ENCODE results near the gene LRRK1.

The LRRK1 gene

DNA sequence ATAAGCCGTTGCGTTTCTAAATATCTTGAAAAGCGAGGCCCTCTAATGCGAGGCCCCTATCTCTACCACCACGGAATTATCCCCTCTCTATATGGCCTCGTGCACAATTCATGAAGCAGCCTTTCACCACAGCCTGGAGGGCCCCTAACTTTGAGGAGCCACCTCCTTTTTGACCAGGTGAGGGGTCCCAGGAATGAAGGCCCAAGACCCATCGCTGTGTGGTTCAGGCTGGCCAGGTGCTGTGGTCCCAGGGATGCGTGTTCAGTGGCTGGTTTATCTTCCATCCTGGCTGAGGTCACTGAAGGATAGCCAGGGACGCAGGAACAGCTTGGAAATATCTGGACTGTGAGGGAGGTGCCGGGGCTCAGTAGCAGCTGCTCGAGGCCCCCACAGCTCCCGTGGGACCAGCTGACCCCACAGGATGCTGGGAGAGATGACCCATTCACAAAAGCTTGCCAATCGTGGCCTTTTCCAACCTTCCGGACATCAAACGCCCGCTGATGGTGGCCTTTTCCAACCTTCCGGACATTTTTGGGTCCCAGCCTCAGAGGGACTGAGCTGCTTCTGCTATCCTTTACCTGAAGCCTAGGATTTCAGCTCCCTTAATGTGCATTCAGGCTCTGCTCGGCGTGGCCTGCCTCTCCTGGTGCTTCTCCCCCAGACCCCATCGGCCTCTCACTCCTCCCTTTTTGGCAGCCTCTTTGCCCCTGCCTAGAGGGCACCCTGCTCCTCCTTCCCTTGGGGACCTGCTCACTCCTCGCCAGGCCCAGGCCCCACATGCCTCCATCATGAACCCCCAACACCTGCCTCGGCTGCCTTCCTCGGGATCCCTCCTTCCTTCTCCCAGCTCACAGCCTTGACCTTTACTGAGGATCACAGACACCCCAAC lies 191.8 kb downstream of the LRRK1 start:
- H3K36me3 ChIP-seq = no peaks in the 10 kb centered on the region
- H3K9me3 ChIP-seq (ENCODE audit: severe bottlenecking) = peaks cover 14% of the 10 kb centered on the region
- DNase-seq = no peak
- no peak overlapping the region for H3K4me3 ChIP-seq (ENCODE audit: low read depth, low read length)
- TF ChIP-seq, protein P1, sequence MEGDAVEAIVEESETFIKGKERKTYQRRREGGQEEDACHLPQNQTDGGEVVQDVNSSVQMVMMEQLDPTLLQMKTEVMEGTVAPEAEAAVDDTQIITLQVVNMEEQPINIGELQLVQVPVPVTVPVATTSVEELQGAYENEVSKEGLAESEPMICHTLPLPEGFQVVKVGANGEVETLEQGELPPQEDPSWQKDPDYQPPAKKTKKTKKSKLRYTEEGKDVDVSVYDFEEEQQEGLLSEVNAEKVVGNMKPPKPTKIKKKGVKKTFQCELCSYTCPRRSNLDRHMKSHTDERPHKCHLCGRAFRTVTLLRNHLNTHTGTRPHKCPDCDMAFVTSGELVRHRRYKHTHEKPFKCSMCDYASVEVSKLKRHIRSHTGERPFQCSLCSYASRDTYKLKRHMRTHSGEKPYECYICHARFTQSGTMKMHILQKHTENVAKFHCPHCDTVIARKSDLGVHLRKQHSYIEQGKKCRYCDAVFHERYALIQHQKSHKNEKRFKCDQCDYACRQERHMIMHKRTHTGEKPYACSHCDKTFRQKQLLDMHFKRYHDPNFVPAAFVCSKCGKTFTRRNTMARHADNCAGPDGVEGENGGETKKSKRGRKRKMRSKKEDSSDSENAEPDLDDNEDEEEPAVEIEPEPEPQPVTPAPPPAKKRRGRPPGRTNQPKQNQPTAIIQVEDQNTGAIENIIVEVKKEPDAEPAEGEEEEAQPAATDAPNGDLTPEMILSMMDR (IDR thresholded peaks at IDR 0.05; ENCODE audit: low read depth, low read length) = no peak
- no peak overlapping the region for H3K27ac ChIP-seq
- no peaks in the 10 kb centered on the region for H3K27me3 ChIP-seq (ENCODE audit: insufficient read depth, low read depth, severe bottlenecking)

DNA sequence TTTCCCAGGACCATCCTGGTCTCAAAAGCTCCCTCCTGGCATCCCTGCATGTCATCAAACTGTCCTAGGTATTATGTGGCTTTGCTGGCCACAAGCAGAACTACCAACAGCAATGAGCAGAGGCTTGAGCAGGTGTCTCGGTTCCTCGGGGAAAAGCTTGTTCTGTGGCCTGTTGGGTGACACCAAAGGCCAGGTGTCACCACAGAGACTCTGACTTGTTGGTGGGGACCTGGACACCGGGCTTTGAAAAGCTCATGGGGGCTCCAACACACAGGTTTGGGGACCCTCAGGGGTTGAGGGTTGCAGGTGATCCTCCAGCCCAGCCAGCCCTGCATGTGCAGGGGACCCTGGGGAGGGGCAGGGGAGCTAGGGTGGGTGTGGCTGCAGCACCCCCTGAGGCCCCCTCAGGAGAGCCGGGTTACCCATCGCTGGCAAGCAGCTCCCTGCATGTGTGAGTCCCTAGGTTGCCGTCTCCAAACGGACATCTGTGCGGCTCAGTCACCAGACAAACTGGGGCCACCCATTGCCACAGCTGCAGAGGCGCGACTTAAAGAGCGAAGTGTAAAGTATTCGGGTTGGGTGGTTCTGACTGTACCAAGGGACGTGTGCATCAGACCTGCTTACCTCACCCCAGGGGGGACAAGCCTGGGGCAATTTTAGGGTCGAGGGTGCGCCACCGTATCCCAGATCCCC lies 192.6 kb downstream of the LRRK1 start:
- Histone ChIP-seq H3K36me3 (no peaks in the 10 kb centered on the region), H3K4me3 (ENCODE audit: low read depth, low read length) (no peak overlapping the region), H3K9me3 (ENCODE audit: severe bottlenecking) (peaks cover 14% of the 10 kb centered on the region), H3K27ac (no peak overlapping the region), H3K27me3 (ENCODE audit: insufficient read depth, low read depth, severe bottlenecking) (no peaks in the 10 kb centered on the region)
- TF ChIP-seq, protein P1 (IDR thresholded peaks at IDR 0.05; ENCODE audit: low read depth, low read length) = no peak
- DNase-seq = no peak

DNA sequence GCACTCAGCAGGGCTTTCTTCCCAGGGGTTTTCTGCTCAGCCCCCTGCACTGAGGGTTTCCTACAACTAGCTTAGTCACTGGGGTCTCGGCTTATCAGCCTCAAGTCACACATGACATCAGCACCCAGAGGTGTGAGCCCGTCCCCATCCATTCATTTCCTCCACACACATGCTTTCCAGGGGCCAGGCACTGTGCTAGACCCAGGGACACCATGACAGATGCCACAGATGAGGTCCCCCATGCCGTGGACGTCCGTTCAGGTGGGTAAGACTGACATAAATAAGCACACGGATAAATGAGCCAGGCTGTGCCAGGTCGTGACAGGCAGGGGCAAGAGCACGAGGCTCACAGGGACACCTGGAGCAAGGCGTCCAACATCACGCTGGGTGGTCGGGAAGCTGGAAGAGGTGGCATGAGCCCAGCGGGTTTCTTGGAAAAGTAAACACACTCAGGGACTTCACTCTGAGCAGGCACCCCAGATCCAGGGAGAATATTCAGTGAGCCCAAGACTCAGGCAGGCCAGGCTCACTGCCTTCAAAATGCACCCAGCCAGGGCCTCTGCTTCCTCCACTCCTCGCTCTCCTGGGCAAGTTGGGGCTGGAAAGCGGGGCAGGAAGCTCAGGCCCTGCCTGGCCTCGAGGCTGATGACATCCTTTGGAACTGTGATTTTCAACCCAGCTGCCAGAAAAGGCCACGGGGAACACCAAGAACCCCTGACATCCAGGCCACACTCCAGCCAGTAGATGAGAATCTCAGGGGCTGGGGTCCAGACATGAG lies 193.4 kb downstream of the LRRK1 start:
- peaks cover 14% of the 10 kb centered on the region for H3K9me3 ChIP-seq (ENCODE audit: severe bottlenecking)
- no peak for DNase-seq
- H3K4me3 ChIP-seq (ENCODE audit: low read depth, low read length) = no peak overlapping the region
- no peaks in the 10 kb centered on the region for H3K27me3 ChIP-seq (ENCODE audit: insufficient read depth, low read depth, severe bottlenecking)
- H3K36me3 ChIP-seq = no peaks in the 10 kb centered on the region
- TF ChIP-seq, protein P1 (IDR thresholded peaks at IDR 0.05; ENCODE audit: low read depth, low read length) = no peak
- no peak overlapping the region for H3K27ac ChIP-seq

DNA sequence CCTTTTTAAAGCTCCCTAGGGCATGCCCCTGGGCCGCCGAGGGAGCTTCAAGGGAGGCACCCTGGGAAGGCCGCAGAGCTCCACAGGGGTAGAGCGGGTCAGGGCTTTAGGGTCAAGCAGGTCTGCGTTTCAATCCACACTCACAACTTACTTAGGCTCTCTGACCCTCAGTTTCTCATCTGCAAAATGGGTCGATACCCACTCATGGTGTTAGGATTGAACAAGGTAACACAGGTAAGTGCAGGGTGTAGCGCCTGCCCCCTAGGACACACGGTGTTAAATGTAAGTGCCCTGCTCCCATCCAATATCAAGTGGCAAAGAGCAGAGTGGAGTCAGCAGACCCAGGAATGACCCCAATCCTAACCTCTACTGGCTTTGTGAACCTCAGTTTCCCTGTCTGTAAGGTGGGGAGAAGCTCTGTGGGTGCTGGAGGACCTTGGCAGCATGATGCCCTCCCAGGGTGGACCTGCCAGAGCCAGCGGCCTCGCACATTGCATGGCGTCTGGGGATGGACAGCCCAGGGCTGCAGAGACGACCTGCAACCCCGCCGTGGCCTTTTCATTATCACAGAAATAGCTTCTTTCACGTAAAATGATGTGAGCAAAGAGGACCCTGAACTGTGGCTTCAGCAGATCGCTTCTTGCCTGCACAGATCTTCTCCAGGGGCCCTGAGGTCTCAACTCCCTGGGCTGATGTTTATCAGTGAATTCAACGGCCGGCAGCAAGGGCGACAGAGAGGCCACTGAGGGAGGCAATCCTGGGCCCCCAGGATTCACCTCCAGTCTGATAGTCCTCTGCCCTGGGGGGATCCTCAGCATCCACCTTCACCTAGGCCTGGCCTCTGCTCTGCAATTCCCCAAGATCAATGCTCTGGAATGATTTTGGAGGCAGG lies 194.2 kb downstream of the LRRK1 start:
- H3K4me3 ChIP-seq (ENCODE audit: low read depth, low read length) = no peak overlapping the region
- no peak for DNase-seq

More for the DNA sequence above, 194.2 kb downstream of the LRRK1 start:
- TF ChIP-seq, protein P1 (IDR thresholded peaks at IDR 0.05; ENCODE audit: low read depth, low read length) = no peak
- no peaks in the 10 kb centered on the region for H3K36me3 ChIP-seq
- no peak overlapping the region for H3K27ac ChIP-seq
- H3K9me3 ChIP-seq (ENCODE audit: severe bottlenecking) = peaks cover 6% of the 10 kb centered on the region
- no peaks in the 10 kb centered on the region for H3K27me3 ChIP-seq (ENCODE audit: insufficient read depth, low read depth, severe bottlenecking)
